GM18526 (cell line): Measurements from ENCODE around the gene HEATR9.

ENCODE experiments used
- POLR2A ChIP-seq: IDR thresholded peaks from 3 replicates; pipeline ENCODE4 v1.6.1; 2011; ENCODE audit not compliant: insufficient read length; ENCODE audit errors: extremely low read depth

HEATR9 gene, protein sequence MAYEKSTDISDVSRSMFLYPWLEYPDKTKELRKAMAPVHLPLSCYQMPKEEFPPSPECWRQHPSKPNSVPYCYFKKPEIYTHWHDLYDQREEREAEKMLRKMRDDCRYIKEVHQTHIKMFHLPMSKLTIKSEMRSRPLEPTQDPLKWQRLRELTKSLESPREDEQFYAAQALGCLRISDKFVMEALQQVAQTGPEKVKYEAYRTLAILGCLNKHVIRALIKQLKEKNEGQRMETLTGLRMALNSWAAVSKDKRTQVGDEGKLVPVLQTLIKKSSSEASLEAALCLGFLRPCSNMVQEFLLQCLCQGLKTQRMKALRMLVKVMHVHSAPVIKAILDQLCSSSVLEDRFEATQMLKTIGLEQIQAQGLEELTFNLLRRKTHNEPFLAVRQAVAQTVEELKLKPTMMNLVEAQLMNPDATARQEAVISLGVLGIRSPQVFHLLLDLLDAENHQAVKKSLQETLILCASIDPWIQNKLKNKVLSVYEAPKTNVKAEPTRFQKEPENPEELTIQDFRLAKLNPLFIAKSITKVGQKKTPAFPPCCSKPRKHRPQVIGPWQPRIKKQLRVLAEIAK

DNA sequence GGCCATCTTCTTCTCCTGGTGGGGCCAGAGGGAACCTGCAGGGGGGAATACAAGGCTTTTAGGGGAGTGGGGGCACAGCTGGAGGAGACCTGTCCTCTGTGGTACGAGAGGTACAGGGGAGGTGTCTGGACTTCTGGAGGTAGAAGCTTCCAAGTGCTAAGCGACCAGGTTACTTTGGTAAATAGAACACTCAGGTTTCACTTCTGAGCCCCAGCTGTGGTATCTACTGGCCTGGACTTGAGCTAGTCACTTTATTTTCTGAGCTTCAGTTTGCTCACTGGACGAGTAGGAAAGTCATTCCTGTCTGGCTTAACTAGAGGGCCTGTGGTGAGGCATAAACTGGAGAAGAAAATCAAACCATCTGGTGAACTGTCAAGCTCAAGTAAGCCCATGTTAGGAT, at the start of gene HEATR9:
Gene HEATR9 (minus strand): TSS at position 155 of the 400 bp plus-strand sequence. CDS start 149 bp downstream, at position 6.
- no peak for TF ChIP-seq POLR2A

DNA sequence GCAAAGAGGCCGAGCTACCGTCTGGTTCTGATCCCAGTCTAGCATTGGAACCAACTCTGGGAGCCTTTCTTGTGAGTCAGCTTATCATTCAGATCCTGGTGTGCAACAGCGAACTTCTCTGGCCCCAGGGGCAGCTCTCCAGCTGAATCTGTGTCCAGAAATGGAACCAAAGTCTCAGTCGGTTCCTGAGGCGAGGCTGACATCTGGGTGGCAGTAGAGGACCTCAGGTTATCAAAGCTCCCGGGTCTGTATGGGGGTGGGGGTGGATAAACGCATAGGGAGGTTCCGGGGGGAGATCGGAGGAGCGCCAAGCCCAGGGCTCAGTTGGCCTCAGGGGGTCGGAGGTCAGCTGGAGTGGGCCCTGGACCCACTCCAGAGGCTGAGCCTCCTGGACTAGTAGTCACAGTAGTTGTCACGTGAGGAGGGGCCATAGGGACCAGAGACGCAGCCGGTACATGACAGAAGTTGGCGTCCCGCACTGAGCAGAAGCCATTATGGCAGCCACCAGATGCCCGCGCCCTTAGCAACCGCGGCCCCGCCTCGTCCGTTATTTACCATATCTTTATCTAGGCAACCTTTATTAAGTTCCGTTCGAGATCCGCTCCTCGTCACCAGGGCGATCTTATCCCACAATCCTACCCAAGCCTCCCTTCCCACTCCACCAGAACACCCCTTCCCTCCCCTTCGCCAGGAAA, 49.0 kb upstream of the HEATR9 start:
- no peak for TF ChIP-seq POLR2A

DNA sequence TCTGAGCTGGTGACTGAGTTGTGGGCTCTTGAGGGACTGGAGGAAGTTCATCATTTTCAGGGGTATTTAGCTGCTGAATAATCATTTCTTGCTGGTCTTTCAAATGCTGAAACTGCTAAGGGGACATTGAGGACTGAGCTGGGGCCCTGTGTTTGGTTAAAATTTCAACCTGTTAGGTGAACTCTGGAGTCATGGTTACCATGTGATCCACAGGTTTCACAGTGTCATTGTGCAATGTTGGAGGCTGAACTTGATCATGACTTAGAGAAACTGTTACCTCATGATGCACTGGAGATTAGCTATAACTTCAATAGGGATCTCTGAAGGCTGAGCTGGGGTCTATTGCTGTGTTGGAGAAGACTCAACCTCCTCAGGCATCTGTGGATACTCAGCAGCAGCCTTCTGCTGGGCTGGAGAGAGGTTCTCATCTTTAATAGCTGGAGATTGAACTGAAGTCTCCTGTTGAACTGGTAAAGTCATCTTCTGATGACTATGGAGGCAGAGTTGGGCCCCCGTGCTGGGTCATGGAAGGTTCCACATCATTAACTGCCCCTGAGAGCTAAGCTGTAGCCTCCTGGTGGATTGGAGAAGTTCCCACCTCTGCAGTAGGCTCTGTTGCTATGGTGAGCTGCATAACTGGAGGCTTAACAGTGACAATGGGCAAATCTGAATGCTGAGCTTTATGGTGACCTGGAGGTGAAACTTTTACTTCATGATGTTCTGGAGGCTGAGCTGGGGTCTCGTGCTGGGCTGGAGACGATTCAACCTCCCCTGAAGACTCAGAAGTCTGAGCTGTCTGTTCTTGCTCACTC, 46.7 kb upstream of the HEATR9 start:
- TF ChIP-seq POLR2A = no peak

DNA sequence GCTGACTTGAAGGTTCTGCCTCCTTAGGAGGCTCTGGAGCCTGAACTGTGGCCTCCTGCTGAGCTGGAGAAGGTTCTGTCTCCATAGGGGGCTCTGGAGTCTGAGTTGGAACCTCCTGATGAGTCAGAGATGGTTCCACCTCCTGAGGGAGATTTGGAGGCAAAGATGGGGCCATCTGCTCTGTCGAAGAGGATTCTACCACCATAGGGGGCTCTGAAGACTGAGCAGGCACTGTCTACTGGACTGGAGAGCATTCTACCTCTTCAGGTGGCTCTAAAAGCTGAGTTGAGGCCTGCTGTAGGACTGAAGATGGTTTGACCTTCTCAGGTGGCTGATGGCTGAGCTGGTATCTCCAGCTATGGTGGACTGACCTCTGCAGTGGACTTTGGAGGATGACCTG, 45.7 kb upstream of the HEATR9 start:
- no peak for TF ChIP-seq POLR2A

DNA sequence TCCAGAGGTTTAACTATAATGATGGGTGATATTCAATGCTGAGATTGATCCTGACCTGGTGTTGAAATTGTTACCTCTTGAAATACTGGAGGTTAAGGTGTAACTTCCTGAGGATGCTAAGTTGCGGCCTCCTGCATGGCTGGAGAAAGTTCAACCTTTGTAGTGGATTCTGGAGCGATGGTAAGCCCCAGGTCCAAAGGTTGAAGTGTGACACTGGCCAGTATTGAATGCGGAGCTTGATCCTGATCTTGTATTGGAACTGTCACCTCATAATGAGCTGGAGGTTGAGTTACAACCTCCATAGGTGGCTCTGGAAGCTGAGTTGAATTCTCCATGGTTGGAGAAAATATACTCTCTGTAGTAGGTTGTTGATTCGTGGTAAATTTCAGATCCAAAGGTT, 44.9 kb upstream of the HEATR9 start:
- no peak for TF ChIP-seq POLR2A

DNA sequence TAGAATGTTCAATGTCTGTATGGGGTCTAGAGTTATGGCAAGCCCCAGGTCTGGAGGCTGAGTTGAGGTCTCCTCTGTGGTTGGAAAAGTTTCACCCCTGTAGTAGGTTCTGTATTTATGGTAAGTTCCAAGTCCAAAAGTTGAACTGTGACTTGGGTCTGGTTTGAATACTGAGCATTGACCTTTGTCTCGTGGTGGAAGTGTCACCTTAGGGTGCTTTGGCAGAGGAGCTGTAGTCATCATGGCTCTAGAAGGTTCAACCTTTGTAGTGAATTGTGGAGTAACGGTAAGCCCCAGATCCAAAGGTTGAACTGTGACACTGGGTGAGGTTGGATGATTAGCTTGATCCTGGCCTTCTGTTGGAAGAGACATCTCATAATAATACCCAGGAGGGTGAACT, 44.3 kb upstream of the HEATR9 start:
- no peak for TF ChIP-seq POLR2A

DNA sequence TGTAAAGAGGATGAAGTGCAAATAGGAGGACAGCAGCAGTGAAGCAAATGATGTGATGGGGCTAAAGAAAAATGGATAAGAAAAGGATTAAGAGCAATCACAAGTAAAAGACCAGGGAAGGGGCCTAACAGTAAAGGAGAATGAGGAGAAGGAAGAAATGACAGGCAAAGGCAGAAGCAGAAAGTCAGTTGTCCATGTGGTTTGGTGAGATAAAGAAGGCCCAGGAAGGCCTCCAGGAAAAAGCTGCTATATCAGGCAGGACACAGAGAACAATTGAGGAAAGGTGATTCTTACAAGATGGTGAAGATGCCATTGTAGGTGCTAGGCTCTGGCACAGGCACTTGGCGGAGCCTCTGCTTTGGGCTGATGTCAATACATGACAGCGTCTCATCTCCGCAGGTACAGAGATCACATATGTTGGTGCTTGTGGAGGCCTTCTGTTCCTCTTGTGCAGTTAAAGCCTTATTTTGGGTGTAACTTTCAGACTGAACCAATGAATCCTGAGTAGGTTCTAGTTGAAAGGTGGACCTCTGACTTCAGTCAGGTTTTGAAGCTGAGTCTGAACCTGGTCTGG, 43.7 kb upstream of the HEATR9 start:
- TF ChIP-seq POLR2A = no peak

DNA sequence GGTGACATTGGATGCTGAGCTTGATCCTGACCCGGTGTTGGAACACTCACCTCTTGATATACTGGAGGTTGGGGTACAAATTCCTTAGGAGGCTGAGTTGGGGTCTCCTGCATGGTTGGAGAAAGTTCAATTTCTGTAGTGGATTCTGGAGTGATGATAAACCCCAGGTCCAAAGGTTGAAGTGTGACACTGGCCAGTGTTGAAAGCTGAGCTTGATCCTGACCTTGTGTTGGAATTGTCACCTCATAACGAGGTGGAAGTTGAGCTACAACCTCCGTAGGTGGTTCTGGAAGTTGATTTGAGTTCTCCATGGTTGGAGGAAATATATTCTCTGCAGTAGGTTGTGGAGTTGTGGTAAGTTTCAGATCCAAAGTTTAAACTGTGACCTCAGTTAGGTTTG, 40.7 kb upstream of the HEATR9 start:
- no peak for TF ChIP-seq POLR2A

DNA sequence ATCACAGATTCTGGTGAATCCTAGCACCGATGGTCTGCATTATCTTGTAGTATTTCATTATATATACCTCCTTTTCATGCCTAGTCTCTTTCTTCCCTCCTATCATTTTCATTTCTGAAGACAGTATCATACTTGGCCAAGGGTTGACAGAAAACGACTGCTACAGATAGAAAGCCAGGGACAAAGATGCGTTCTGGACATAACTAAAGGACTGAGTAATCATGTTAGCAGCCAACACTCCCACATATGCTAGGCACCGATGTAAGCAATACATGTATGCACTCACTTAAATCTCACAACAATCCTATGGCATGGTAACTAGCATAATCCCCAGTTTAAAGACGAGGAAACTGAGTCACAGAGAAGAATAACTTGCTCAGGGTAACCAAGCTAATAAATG, 39.0 kb upstream of the HEATR9 start:
- no peak for TF ChIP-seq POLR2A

DNA sequence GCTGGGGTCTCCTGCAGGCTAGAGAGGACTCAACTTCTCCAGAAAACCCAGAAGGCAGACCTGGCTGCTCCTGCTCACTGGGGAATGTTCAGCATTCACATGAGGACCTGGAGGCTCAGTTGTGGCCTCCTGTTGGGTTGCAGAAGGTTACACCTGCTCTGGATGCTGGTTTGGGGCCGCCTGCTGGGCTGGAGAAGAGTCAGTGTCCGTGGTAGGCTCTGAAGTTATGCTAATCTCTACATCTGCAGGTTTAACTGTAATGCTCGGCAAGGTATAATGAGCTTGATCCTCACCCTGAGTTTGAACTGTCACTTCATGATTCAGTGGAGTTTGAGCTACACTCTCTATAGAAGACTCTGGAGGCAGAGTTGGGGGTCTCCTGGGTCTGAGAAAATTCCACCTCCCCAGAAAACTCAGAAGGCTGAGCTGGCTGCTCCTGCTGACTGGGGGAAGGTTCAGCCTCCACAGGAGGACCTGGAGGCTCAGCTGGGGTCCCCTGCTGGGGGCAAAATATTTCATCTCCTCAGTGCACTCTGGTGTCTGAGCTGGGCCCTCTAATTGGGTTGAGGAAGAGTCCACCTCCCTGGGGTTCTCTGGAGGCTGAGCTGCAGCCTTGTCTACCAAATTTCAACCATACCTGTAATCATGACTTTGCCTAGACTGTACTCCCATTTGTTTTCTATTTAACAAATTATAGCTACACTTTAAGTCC, 38.4 kb upstream of the HEATR9 start:
- TF ChIP-seq POLR2A = no peak

DNA sequence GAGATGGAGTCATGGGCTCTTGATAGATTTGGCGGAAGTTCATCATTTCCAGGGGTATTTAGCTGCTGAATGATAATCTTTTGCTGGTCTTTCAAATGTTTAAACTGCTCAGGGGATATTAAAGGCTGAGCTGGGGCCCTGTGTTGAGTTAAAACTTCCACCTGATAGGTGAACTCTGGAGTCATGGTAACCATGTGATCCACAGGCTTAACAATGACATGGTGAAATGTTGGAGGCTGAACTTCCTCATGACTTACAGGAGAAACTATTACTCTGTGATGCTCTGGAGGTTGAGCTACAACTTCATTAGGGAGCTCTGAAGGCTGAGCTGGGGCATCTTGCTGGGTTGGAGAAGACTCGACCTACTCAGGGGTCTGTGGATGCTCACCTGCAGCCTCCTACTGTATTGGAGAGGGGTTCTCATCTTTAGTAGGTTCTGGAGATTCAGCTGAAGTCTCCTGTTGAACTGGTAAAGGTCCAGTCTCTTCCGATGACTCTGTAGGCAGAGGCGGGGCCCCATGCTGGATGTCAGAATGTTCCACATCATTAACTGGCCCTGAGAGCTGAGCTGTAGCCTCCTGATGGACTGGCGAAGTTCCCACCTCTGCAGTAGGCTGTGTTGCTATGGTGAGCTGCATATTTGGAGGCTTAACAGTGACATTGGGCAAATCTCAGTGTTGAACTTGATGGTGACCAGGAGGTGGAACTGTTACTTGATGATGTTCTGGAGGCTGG, 37.7 kb upstream of the HEATR9 start:
- TF ChIP-seq POLR2A = no peak

DNA sequence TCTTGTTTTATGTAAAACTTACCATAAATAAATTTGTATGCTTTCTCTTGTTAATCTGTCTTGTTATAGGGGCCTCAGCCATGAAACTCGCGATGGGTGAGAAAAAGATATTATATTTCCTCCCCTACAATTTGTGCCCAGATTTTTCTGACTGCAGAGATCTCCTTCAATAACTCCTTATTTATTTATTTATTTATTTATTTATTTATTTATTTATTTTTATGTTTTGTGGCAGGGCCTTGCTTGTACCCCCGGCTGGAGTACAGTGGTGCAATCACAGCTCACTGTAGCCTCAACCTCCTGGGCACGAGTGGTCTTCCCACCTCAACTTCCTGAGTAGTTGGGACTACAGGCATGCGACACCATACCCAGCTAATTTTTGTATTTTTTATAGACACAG, 34.8 kb upstream of the HEATR9 start:
- TF ChIP-seq POLR2A = no peak

DNA sequence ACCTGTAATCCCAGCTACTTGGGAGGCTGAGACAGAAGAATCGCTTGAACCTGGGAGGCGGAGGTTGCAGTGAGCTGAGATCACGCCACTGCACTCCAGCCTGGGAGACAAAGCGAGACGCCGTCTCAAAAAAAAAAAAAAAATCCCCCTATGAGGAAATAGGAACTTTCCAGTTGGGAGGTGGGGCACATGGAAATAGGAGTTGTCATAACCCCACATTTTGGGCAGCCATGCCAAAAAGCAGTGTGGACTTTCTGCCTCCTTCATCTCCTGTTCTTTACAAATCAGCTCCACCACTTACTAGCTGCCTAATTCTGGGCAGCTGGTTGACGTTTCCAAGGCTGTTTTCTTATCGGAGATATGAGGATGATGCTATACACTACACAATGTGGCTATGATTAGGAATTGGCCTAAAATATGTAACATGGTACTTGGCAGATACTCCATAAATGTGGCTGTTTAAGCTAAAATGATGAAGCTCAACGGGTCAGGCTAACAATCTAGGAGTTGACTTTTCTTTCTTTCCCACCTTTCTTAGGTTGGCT, 33.0 kb upstream of the HEATR9 start:
- TF ChIP-seq POLR2A = no peak
